SU-DHL-6 (cell line): ENCODE results near the gene MMP15.

Experiments used
- EZH2phosphoT487 ChIP-seq: fragments of 200-600 bp; sonication (generic), shearing (Covaris generic); conservative IDR thresholded peaks from 2 replicates; pipeline ENCODE4 v1.6.1; 2018; ENCODE audit warnings: mild to moderate bottlenecking, antibody characterized with exemption, low read length, moderate library complexity, mixed read lengths
- TF ChIP-seq, protein P1 (sequence below): fragments of 200-600 bp; sonication (generic); IDR thresholded peaks from one replicate; pipeline ENCODE4 v1.5.1; 2017; ENCODE audit warnings: antibody characterized with exemption, mild to moderate bottlenecking, low read length, moderate library complexity; ENCODE audit not compliant: insufficient read depth, poor library complexity, severe bottlenecking

DNA sequence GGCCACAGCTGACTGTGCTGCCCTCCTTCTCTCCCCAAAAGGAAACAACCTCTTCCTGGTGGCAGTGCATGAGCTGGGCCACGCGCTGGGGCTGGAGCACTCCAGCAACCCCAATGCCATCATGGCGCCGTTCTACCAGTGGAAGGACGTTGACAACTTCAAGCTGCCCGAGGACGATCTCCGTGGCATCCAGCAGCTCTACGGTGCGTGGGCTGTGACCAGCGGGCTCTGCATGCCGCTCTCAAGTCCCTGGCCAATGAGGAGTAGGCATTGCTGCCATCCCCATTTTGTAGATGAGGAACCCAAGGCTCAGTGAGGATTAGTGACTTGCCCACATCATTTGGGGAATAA is 14.9 kb downstream of the MMP15 start:
- TF ChIP-seq, protein P1, sequence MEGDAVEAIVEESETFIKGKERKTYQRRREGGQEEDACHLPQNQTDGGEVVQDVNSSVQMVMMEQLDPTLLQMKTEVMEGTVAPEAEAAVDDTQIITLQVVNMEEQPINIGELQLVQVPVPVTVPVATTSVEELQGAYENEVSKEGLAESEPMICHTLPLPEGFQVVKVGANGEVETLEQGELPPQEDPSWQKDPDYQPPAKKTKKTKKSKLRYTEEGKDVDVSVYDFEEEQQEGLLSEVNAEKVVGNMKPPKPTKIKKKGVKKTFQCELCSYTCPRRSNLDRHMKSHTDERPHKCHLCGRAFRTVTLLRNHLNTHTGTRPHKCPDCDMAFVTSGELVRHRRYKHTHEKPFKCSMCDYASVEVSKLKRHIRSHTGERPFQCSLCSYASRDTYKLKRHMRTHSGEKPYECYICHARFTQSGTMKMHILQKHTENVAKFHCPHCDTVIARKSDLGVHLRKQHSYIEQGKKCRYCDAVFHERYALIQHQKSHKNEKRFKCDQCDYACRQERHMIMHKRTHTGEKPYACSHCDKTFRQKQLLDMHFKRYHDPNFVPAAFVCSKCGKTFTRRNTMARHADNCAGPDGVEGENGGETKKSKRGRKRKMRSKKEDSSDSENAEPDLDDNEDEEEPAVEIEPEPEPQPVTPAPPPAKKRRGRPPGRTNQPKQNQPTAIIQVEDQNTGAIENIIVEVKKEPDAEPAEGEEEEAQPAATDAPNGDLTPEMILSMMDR, result no peak
- TF ChIP-seq EZH2phosphoT487, result no peak
